Stimulated activated CD4-positive, alpha-beta T cell treated with anti-CD3 and anti-CD28 coated beads, Interleukin-15, amount 100 ng/mL, for 24 hours (primary cell): ENCODE measurements around the gene TRPM2.

ENCODE experiments used
- DNase-seq: peaks from one replicate; pipeline ENCODE4 v3.0.0-alpha.2; 2020

TRPM2 gene

GRCh38 chr21:44434568-44434925 is 81.1 kb downstream of the TRPM2 start:
- no peak for DNase-seq

DNA sequence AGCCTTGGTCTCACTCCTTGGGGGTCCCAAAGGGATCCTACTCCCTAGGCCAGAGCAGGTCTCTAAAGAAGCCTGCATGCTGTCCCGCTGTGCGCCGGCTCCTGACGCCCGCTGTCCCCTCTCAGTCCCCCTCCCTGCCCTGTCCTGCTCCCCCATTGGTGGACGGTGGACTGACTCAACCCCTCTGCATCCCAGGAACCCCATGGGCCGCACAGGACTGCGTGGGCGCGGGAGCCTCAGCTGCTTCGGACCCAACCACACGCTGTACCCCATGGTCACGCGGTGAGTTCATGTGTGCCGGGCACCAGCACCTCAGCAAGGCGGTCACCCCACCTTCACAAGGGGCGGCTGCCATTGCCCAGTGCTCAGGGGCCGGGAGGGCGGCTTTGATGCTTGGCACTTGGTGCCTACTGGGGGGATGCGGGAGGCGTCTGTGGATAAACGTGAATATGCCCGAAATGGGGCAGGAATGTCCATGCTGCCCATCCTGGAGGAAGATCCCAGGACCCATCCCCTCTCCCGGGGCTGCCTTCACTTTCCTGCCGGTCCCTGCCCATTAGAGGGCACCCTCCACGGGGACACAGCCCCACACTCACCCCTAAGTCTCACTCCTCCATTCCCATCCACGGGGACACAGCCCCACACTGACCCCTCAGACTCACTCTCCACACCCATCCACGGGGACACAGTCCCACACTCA is 81.7 kb downstream of the TRPM2 start:
- no peak for DNase-seq

DNA sequence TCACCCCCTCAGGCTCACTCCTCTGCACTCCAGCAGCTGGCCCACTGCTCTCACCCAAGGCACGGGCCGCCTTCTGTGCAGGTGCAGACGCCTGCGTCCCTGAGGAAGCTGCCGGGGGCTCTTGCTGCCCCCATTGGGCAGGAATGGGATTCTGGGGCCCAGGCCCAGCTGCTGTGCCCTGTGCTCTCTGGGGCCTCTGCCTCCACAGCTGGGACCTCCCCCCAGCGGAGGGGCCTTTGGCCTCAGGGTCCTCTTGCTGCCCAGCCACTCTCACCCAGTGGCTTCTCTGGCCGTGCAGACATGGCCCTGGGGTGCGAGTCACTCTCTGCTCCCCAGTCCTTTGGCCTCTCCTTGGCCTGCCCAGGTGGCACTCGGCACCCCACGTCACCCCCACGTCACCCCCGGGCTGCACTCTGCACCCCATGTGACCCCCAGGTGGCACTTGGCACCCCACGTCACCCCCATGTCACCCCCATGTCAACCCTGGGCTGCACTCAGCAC is 82.7 kb downstream of the TRPM2 start:
- no peak for DNase-seq

GRCh38 chr21:44436958-44437357 is 83.5 kb downstream of the TRPM2 start:
- DNase-seq: no peak

DNA sequence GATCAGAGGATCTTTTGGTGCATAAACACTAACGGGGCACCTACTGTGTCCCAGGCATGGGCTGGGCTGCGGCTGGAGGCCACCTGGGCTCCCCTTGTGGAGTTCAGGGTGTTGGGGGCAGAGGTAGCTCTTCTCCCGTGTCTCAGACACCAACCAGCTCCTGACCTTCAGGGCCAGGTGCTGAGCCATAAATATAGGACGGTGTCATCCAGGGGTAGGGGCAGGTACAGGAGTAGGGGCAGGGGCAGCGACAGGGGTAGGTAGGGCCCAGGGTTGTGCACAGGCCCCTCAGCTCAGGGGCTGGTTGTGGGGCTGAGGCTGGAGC is 83.9 kb downstream of the TRPM2 start:
- no peak for DNase-seq

DNA sequence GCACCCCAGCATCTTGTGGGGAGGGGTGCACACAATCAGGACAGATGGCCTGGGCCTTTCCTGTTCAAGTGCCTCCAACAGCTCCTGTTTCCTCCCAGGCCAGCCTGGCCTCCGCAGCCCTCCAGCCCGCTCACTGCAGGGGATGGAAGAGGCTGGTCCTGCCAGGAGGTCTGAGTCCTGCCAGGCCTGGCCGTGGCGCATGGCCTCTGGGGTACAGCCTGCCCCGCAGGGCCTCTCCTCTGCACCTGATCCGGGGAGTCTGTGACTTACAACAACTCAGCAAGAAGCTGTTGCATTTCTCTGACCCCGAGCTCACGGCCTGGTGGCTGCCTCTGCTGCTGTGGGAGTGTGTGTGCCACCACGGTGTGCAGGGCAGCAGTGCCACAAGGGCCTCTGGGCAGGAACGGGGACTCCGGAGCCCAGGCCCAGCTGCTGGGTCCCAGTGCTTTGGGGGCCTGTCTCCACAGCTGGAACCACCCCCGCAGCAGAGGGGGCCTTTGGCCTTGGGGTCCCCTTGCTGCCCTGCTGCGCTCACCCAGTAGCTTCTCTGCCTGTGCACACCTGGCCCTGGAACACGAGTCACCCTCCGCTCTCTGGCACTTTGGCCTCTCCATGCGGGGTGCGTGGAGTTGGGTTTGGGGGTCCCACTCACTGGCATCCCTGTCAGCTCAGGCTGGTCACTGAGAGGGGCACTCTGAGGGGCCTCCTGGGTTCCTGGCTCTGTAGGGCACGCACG is 84.4 kb downstream of the TRPM2 start:
- no peak for DNase-seq

GRCh38 chr21:44438531-44439210 is 85.2 kb downstream of the TRPM2 start:
- DNase-seq: no peak

GRCh38 chr21:44439211-44439600 is 85.8 kb downstream of the TRPM2 start:
- no peak for DNase-seq

- DNase-seq: no peak
Measured at GRCh38 chr21:44440241-44441040, 87.0 kb downstream of the TRPM2 start.

- no peak for DNase-seq
Measured at GRCh38 chr21:44441041-44441400, 87.6 kb downstream of the TRPM2 start.

DNA sequence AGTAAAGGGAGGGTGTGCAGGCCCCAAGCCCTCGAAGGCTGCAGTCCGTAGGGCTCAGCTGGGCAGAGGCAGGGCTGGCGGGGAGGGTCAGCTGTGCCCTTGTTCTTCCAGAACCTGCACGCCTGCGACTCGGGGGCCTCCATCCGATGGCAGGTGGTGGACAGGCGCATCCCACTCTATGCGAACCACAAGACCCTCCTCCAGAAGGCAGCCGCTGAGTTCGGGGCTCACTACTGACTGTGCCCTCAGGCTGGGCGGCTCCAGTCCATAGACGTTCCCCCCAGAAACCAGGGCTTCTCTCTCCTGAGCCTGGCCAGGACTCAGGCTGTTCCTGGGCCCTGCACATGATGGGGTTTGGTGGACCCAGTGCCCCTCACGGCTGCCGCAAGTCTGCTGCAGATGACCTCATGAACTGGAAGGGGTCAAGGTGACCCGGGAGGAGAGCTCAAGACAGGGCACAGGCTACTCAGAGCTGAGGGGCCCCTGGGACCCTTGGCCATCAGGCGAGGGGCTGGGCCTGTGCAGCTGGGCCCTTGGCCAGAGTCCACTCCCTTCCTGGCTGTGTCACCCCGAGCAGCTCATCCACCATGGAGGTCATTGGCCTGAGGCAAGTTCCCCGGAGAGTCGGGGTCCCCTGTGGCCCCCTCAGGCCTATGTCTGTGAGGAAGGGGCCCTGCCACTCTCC is 88.3 kb downstream of the TRPM2 start:
- DNase-seq: no peak

DNA sequence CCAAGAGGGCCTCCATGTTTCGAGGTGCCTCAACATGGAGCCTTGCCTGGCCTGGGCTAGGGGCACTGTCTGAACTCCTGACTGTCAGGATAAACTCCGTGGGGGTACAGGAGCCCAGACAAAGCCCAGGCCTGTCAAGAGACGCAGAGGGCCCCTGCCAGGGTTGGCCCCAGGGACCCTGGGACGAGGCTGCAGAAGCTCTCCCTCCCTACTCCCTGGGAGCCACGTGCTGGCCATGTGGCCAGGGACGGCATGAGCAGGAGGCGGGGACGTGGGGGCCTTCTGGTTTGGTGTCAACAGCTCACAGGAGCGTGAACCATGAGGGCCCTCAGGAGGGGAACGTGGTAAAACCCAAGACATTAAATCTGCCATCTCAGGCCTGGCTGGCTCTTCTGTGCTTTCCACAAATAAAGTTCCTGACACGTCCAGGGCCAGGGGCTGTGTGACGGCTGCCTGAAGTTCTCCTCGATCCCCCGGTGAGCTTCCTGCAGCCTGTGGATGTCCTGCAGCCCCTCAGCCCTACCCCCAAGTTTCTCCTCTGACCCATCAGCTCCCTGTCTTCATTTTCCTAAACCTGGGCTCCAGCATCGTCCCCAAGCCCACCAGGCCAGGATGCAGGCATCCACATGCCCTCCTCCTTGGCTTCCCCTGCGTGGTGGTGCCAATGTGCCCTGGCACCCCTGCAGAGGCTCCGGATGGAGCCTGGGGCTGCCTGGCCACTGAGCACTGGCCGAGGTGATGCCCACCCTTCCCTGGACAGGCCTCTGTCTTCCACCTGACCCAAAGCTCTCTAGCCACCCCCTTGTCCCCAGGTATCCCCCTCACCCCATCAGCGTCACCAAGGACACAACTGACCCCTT is 89.1 kb downstream of the TRPM2 start:
- DNase-seq: no peak

DNA sequence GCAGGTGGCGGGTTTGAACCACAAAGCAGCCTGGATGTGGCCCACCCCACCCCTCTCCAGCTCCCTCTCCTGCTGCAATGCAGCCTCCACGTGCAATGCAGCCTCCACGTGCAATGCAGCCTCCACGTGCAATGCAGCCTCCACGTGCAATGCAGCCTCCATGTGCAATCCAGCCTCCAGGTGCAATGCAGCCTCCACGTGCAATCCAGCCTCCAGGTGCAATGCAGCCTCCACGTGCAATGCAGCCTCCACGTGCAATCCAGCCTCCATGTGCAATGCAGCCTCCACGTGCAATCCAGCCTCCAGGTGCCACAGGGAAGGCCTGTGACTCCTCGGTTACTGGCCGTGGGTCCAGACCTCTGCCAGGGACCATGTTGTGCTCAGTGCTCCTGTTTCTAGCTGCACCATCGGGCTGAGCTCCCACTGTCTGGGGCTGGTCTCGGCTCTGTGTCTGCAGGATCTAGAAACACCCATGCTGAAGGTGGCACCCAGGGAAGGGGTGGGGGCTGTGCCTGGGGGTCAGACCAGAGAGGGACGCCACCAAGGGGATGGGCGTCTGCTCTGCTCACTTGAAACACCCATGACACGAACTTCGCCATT is 90.0 kb downstream of the TRPM2 start:
- no peak for DNase-seq

- no peak for DNase-seq
Measured at GRCh38 chr21:44443891-44444285, 90.5 kb downstream of the TRPM2 start.

- DNase-seq: no peak
Measured at GRCh38 chr21:44444286-44444931, 91.0 kb downstream of the TRPM2 start.

GRCh38 chr21:44445145-44445812 is 91.9 kb downstream of the TRPM2 start:
- DNase-seq: no peak

- no peak for DNase-seq
Measured at GRCh38 chr21:44448651-44449131, 95.3 kb downstream of the TRPM2 start.

- no peak for DNase-seq
Measured at GRCh38 chr21:44449473-44450363, 96.3 kb downstream of the TRPM2 start.

GRCh38 chr21:44450402-44450801 is 97.0 kb downstream of the TRPM2 start:
- no peak for DNase-seq
